HepG2 (cell line): ENCODE data around the gene SESN1. TPM values are rescaled to one million over a fixed set of nuclear protein-coding genes. Genes with fewer than 3 reads are reported as not detected.

ENCODE experiments used
- ATAC-seq: fragments of 200-7000 bp; cut with Tn5 transposase; 3 replicates; pipeline ENCODE4 v1.9.1; 2020; ENCODE audit warnings: mild to moderate bottlenecking, moderate library complexity
- BruUV-seq: library from RNA; stranded (reverse); fragments of 400-500 nt; replicated peaks from 2 replicates; lab custom pipeline; 2021; lab: Mats Ljungman, UMichigan
- CTCF ChIA-PET: fragments of 300-600 bp; formaldehyde crosslinking; extraction: SDS; loops from one replicate; lab custom pipeline; 2021; ENCODE audit warnings: low total read pairs, inconsistent platforms, low intra/inter-chr PET ratio; lab: Yijun Ruan, JAX
- POLR2A ChIA-PET: fragments of 350-600 bp; sonication (Branson Sonifier 250); formaldehyde crosslinking; loops from one replicate; lab custom pipeline; 2020; ENCODE audit warnings: antibody characterized with exemption, inconsistent platforms; lab: Yijun Ruan, JAX
- DNase-seq: peaks from one replicate; pipeline ENCODE4 v3.0.0-alpha.2; 2015; ENCODE audit warnings: low spot score
- FAIRE-seq: peaks from 3 replicates; lab custom pipeline; 2011; peaks lifted over from hg19 to GRCh38; lab: Jason Lieb, UNC
- H2AFZ ChIP-seq: one replicate; pipeline ENCODE4 v1.6.1; 2011; ENCODE audit warnings: low read length, inconsistent platforms
- H3K27ac ChIP-seq: fragments of 300-600 bp; 3 replicates; pipeline ENCODE4 v1.8.0; 2011; ENCODE audit warnings: mixed run types, mild to moderate bottlenecking, mixed read lengths, low read length, inconsistent platforms; ENCODE audit not compliant: insufficient read depth; ENCODE audit errors: extremely low read length
- H3K27me3 ChIP-seq, 2 experiments: fragments of 200-600 bp in 1 of 2; 2 replicates in 1 of 2; 3 replicates in 1 of 2; pipeline versions ENCODE4 v1.6.0 to v1.8.0; 2011; ENCODE audit warnings: low read length in 2 of 2, mild to moderate bottlenecking in 2 of 2, moderate library complexity in 2 of 2, inconsistent platforms in 1 of 2; ENCODE audit not compliant: insufficient read depth in 2 of 2, control insufficient read depth in 1 of 2
- H3K36me3 ChIP-seq, 2 experiments: fragments of 200-600 bp in 1 of 2; replicated peaks in 1 of 2; 2 replicates in 1 of 2; 3 replicates in 1 of 2; pipeline versions ENCODE4 v1.5.1 to v1.8.0; 2011; ENCODE audit warnings: low read length in 2 of 2, inconsistent platforms in 1 of 2; ENCODE audit not compliant: insufficient read depth in 2 of 2, control insufficient read depth in 1 of 2
- H3K4me1 ChIP-seq: 2 replicates; pipeline ENCODE4 v1.5.1; 2012; ENCODE audit warnings: low read length, inconsistent platforms; ENCODE audit not compliant: insufficient read depth
- H3K4me2 ChIP-seq: 2 replicates; pipeline ENCODE4 v1.6.0; 2011; ENCODE audit warnings: low read depth, low read length, inconsistent platforms
- H3K4me3 ChIP-seq, 3 experiments: fragments of 200-600 bp in 1 of 3; sonication (generic), shearing (Covaris generic) in 1 of 3; replicated peaks in 1 of 3; 2 replicates each; pipeline ENCODE4 v1.5.1; 2011 to 2016; ENCODE audit warnings: low read length in 3 of 3, inconsistent platforms in 2 of 3, low read depth in 2 of 3, mild to moderate bottlenecking in 2 of 3, control low read depth in 1 of 3, mixed read lengths in 1 of 3; ENCODE audit not compliant: insufficient read depth in 1 of 3
- H3K79me2 ChIP-seq: one replicate; pipeline ENCODE4 v1.6.1; 2011; ENCODE audit warnings: low read length, inconsistent platforms; ENCODE audit not compliant: insufficient read depth
- H3K9ac ChIP-seq: 2 replicates; pipeline ENCODE4 v1.6.0; 2011; ENCODE audit warnings: mild to moderate bottlenecking, low read depth, low read length, inconsistent platforms; ENCODE audit not compliant: insufficient read depth
- H3K9me3 ChIP-seq: 2 replicates; pipeline ENCODE4 v1.5.1; 2012; ENCODE audit warnings: mild to moderate bottlenecking, low read length
- H4K20me1 ChIP-seq: 2 replicates; pipeline ENCODE4 v1.6.0; 2011; ENCODE audit warnings: inconsistent platforms, mild to moderate bottlenecking, low read length, moderate library complexity; ENCODE audit not compliant: insufficient read depth
- CBX2 ChIP-seq, 2 experiments: fragments of 200-600 bp in 1 of 2; sonication (generic); formaldehyde crosslinking in 1 of 2; IDR thresholded peaks; 2 replicates each; pipeline versions ENCODE4 v1.7.0 to v1.8.1; 2018 to 2022; ENCODE audit warnings: low read depth in 2 of 2, low read length in 1 of 2, mild to moderate bottlenecking in 1 of 2, missing genetic modification reagents in 1 of 2
- FOXK2 ChIP-seq: fragments of 450-650 bp; IDR thresholded peaks from 2 replicates; pipeline ENCODE4 v1.6.1; 2016
- HMGA1 ChIP-seq: sonication (generic); formaldehyde crosslinking; conservative IDR thresholded peaks from 2 replicates; pipeline ENCODE4 v1.4.0; 2020; ENCODE audit warnings: missing genetic modification reagents
- PHB2 ChIP-seq: fragments of 450-650 bp; IDR thresholded peaks from 2 replicates; pipeline ENCODE4 v1.6.1; 2018; ENCODE audit not compliant: partially characterized antibody
- PPARG ChIP-seq: conservative IDR thresholded peaks from 2 replicates; pipeline ENCODE4 v1.6.1; 2016; ENCODE audit warnings: missing biosample characterization, missing genetic modification reagents
- TEAD2 ChIP-seq: sonication (generic); formaldehyde crosslinking; IDR thresholded peaks from 2 replicates; pipeline ENCODE4 v1.9.0; 2021; ENCODE audit warnings: missing genetic modification reagents
- ZBTB20 ChIP-seq: sonication (generic); formaldehyde crosslinking; IDR thresholded peaks from 2 replicates; pipeline ENCODE4 v1.8.1; 2023; ENCODE audit warnings: missing genetic modification reagents, low read depth, mild to moderate bottlenecking, borderline replicate concordance
- ZKSCAN1 ChIP-seq: fragments of 150-350 bp; IDR thresholded peaks from 2 replicates; pipeline ENCODE4 v1.6.1; 2014; ENCODE audit warnings: low read length
- ZNF264 ChIP-seq: sonication (generic); formaldehyde crosslinking; IDR thresholded peaks from 2 replicates; pipeline ENCODE4 v1.4.0; 2020; ENCODE audit warnings: missing genetic modification reagents
- WGBS: methylation state at CpG from one replicate; pipeline ENCODE4 v1.1.6; 2017; ENCODE audit warnings: low lambda C conversion rate; 5-methylcytosine and 5-hydroxymethylcytosine counted together
- in situ Hi-C: cut with HindIII; loops from 2 replicates; pipeline ENCODE4 v1.10.0; 2017; ENCODE audit warnings: low pct_unique_long_range_greater_than_20kb; ENCODE audit not compliant: extremely low pct_ligation_motif_present
- intact Hi-C: fragments of 100-400 bp; cut with micrococcal nuclease; formaldehyde crosslinking; loops from one replicate; pipeline ENCODE4 v1.10.0; 2022; ENCODE audit not compliant: unreplicated experiment
- polyA plus RNA-seq, 8 experiments: library from polyadenylated mRNA; depleted of rRNA in 3 of 8; stranded (reverse) in 7 of 8; unstranded in 1 of 8; fragments of >200 nt; fragmentation: Illumina TruSeq in 4 of 8; extraction: Trizol in 4 of 8; gene quantifications; 2 replicates each; pipeline versions ENCODE4 v1.2.1 to v1.2.3, GENCODE V29; 2011 to 2016; ENCODE audit warnings: low read depth in 4 of 8, missing spikeins in 1 of 8, mixed read lengths in 1 of 8; ENCODE audit not compliant: insufficient read depth in 1 of 8
- total RNA-seq, 5 experiments: library from RNA; depleted of rRNA; stranded (reverse); fragments of >200 nt; fragmentation: Illumina TruSeq; extraction: Trizol; gene quantifications; 2 replicates each; pipeline ENCODE4 v1.2.3, GENCODE V29; 2016; ENCODE audit warnings: low read depth in 1 of 5
- TF ChIP-seq, protein P1 (sequence below): sonication (generic); formaldehyde crosslinking; IDR thresholded peaks from 2 replicates; pipeline ENCODE4 v1.5.0; 2020; ENCODE audit warnings: mild to moderate bottlenecking, missing genetic modification reagents, borderline replicate concordance
- TF ChIP-seq, protein P2 (sequence below): sonication (generic); formaldehyde crosslinking; IDR thresholded peaks from 2 replicates; pipeline ENCODE4 v1.5.0; 2020; ENCODE audit warnings: missing genetic modification reagents, mild to moderate bottlenecking, borderline replicate concordance

Gene SESN1
- total and polyA plus RNA-seq, 2 of the 13 experiments (the other 11 are each of a cell fraction or from before 2014, with no cell fraction given): 24.9 to 44.7 TPM

DNA sequence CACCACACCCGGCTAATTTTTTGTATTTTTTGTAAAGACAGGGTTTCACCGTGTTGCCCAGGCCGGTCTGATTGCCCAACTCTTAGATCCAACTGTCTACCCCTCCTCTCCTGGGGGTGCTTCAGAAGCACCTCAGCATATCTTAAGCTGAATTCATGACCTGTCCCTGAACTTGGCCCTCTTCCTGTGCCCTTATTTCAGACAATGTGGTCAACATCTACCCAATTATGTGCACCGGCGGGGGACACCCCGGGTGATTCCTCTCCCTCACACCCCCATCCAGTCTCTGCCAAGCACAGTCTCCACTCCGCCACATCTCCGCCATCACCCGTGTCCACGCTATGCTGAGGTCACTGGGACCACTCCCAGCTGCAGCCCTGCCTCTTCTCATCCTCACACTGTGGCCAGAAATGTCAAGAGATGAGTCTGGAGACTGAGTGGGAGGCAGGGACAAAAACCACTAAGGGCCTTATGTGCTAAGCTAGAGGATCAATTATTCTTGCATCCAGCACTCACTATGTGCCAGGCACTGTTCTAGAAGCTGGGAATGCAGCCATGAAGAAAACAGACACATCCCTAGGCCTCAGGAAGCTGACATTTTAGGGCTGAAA is 134.6 kb downstream of the SESN1 start (continued):
- TF ChIP-seq, protein P1, sequence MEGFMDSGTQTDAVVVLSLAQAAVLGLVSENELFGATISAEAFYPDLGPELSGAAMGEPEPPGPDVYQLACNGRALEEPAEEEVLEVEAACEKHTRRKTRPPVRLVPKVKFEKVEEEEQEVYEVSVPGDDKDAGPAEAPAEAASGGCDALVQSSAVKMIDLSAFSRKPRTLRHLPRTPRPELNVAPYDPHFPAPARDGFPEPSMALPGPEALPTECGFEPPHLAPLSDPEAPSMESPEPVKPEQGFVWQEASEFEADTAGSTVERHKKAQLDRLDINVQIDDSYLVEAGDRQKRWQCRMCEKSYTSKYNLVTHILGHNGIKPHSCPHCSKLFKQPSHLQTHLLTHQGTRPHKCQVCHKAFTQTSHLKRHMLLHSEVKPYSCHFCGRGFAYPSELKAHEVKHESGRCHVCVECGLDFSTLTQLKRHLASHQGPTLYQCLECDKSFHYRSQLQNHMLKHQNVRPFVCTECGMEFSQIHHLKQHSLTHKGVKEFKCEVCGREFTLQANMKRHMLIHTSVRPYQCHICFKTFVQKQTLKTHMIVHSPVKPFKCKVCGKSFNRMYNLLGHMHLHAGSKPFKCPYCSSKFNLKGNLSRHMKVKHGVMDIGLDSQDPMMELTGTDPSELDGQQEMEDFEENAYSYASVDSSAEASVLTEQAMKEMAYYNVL (CRISPR knock-in tag): no peak

DNA sequence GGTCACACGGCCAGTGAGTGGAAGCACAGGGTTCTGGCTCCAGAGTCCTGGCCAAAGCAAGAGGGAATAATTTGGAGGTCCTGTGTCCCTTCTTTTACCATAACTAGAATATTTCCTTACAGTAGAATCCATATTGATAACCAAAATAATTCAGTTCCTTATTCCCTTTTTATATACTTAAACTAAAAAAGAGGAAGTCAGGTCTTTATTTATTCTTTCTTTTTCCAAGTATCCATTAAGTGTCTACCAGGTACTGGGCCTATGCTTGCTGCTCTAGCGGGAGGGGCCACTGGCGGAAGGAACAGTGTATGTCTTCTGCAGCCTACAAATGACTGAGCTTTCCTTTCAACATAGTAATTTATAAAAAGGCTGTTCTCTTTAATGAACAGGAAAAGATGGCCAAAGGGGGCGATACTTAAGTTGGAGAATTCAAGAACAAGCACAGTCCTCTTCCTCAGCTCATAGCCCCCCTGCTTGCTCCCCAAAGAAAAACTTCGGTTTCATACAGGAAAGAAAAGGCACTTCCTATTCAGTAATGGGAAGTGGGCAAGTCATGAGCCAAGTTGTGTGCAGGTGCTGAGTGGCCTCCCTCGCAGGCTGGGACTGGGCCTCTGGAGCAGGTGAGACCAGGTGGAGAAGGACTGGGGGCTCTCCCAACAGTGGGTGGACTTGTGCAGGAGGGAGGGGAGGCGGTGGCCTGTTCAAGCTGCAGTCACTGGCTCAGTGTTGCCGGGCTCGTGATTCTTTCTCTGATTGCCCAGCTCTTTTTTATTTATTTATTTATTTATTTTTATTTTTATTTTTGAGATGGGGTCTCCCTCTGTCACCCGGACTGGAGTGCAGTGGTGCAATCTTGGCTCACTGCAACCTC is 135.5 kb downstream of the SESN1 start:
- ATAC-seq: no peak
- in situ Hi-C loops: no loop called here
- no peak for FAIRE-seq

More for the DNA sequence above, 135.5 kb downstream of the SESN1 start:
- no peaks in the 10 kb centered on the region for H3K79me2 ChIP-seq
- H3K9ac ChIP-seq: no peak overlapping the region
- H4K20me1 ChIP-seq: no peaks in the 10 kb centered on the region
- no peak overlapping the region for H3K27ac ChIP-seq
- DNase-seq: no peak
- no peak for TF ChIP-seq ZNF264
- TF ChIP-seq ZKSCAN1: no peak
- TF ChIP-seq PHB2: no peak
- TF ChIP-seq ZBTB20 (CRISPR knock-in tag): no peak
- TF ChIP-seq CBX2 (IDR thresholded peaks at IDR 0.05; ENCODE audit: low read depth, low read length): no peak
- no peak for TF ChIP-seq CBX2 (CRISPR knock-in tag; IDR thresholded peaks at IDR 0.05; ENCODE audit: low read depth)
- TF ChIP-seq TEAD2: no peak
- TF ChIP-seq, protein P2, sequence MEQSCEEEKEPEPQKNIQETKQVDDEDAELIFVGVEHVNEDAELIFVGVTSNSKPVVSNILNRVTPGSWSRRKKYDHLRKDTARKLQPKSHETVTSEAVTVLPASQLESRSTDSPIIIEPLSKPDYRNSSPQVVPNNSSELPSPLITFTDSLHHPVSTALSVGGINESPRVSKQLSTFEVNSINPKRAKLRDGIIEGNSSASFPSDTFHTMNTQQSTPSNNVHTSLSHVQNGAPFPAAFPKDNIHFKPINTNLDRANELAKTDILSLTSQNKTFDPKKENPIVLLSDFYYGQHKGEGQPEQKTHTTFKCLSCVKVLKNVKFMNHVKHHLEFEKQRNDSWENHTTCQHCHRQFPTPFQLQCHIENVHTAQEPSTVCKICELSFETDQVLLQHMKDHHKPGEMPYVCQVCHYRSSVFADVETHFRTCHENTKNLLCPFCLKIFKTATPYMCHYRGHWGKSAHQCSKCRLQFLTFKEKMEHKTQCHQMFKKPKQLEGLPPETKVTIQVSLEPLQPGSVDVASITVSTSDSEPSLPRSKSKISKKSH: no peak
- TF ChIP-seq FOXK2: no peak
- TF ChIP-seq HMGA1 (CRISPR knock-in tag): no peak
- no peak for TF ChIP-seq PPARG
- WGBS: 72% methylated on average over 10 of the region's 10 CpGs
- intact Hi-C loops: no loop called here
- no peak overlapping the region for H3K4me3 ChIP-seq
- BruUV-seq: no TSS peak
- no peaks in the 10 kb centered on the region for H3K36me3 ChIP-seq
- peaks cover 11% of the 10 kb centered on the region for H3K4me1 ChIP-seq
- ChIA-PET CTCF (no interaction called here), POLR2A (no interaction called here)
- peaks cover 1 to 19% of the 10 kb centered on the region in 2 experiments; a peak in 2 of 5 replicates for H3K27me3 ChIP-seq
- no peak overlapping the region for H3K4me2 ChIP-seq
- H2AFZ ChIP-seq: no peak overlapping the region
- H3K9me3 ChIP-seq: no peaks in the 10 kb centered on the region
